OCI-LY7 (cell line): Measurements from ENCODE around the gene METAP1D.

Source experiments
- CTCF ChIP-seq: fragments of 200-600 bp; sonication (generic); conservative IDR thresholded peaks from 2 replicates; pipeline ENCODE4 v1.5.1; 2014; ENCODE audit warnings: mild to moderate bottlenecking, antibody characterized with exemption, low read length, moderate library complexity, mixed read lengths
- EZH2phosphoT487 ChIP-seq: fragments of 200-600 bp; sonication (generic); IDR thresholded peaks from 2 replicates; pipeline ENCODE4 v1.6.1; 2018; ENCODE audit warnings: low read depth, borderline replicate concordance, mild to moderate bottlenecking, mixed run types, antibody characterized with exemption, low read length, moderate library complexity, mixed read lengths

GRCh38 chr2:172053486-172053885 is 53.7 kb downstream of the METAP1D start:
- TF ChIP-seq CTCF, result no peak
- TF ChIP-seq EZH2phosphoT487, result no peak
